RWPE1 (cell line): Measurements from ENCODE around the gene KRT13.

Source experiments
- CTCF ChIA-PET: fragments of 350-600 bp; sonication (Branson Sonifier 250); formaldehyde crosslinking; extraction: SDS; loops from one replicate; lab custom pipeline; 2021; lab: Yijun Ruan, JAX
- POLR2A ChIA-PET: fragments of 400-600 bp; formaldehyde crosslinking; extraction: SDS; loops from one replicate; lab custom pipeline; 2020; ENCODE audit warnings: antibody characterized with exemption; ENCODE audit not compliant: low non-redundant PET; lab: Yijun Ruan, JAX
- DNase-seq: peaks from one replicate; pipeline ENCODE4 v3.0.0; 2012; ENCODE audit warnings: low spot score
- H3K27ac ChIP-seq: fragments of 450-650 bp; 2 replicates; pipeline ENCODE4 v1.5.1; 2017
- CTCF ChIP-seq: fragments of 450-650 bp; conservative IDR thresholded peaks from 2 replicates; pipeline ENCODE4 v1.5.1; 2017; ENCODE audit warnings: low read depth, mild to moderate bottlenecking

Gene KRT13

DNA sequence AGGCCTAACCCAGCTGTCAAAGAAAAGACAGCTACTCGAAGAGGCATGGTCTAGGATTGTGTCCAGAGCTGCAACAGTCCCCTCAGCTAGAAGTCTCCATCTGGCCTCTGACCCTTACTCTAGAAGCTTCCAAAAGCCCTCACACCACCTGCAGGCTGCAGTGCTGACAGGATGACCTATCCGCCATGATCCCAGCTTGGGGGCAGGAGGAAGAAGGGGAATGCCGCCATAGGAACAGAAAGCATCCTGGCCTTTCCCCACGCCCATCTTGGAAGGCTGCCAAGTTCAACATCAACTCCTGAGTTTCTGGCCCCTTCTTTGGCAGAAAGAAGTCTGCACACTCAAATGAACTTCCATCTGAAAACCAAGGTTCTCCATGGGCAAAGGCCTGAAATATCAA lies 12.6 kb downstream of the KRT13 start:
- CTCF ChIA-PET: no interaction called here
- no peak for TF ChIP-seq CTCF

DNA sequence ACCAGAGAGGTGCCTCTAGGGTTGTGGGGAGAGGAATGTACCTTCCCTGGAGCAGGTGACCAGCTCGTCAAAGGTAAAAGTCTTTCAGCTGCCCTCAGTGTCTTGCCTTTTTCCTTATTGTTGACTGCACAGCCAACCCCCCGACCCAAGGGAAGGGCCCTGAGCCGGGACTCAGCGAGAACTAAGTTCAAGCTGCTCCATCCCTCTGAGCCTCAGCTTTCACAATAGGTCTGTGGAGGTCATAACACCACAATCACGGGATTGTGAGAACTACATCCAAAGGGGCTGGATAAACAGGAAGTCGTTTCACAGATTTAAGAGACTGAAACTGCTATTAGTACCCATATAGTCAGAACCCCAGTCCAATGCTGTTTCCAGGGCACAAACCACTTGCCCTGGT lies 13.1 kb downstream of the KRT13 start:
- no peak overlapping the region for H3K27ac ChIP-seq
- POLR2A ChIA-PET: no interaction called here
- CTCF ChIA-PET: interaction anchor here (0.7 kb wide), 1 partner anchor 171 kb away, joined by 3 read pairs; no protein-coding TSS in a partner anchor
- no peak for DNase-seq
- TF ChIP-seq CTCF: no peak

More for the DNA sequence above, 12.6 kb downstream of the KRT13 start:
- POLR2A ChIA-PET: no interaction called here
- no peak for DNase-seq
- H3K27ac ChIP-seq: no peak overlapping the region

- no peak for DNase-seq
- TF ChIP-seq CTCF: no peak
- H3K27ac ChIP-seq: no peak overlapping the region
- CTCF ChIA-PET: no interaction called here
- POLR2A ChIA-PET: no interaction called here
Observed at GRCh38 chr17:41491476-41491875, 13.9 kb downstream of the KRT13 start.

DNA sequence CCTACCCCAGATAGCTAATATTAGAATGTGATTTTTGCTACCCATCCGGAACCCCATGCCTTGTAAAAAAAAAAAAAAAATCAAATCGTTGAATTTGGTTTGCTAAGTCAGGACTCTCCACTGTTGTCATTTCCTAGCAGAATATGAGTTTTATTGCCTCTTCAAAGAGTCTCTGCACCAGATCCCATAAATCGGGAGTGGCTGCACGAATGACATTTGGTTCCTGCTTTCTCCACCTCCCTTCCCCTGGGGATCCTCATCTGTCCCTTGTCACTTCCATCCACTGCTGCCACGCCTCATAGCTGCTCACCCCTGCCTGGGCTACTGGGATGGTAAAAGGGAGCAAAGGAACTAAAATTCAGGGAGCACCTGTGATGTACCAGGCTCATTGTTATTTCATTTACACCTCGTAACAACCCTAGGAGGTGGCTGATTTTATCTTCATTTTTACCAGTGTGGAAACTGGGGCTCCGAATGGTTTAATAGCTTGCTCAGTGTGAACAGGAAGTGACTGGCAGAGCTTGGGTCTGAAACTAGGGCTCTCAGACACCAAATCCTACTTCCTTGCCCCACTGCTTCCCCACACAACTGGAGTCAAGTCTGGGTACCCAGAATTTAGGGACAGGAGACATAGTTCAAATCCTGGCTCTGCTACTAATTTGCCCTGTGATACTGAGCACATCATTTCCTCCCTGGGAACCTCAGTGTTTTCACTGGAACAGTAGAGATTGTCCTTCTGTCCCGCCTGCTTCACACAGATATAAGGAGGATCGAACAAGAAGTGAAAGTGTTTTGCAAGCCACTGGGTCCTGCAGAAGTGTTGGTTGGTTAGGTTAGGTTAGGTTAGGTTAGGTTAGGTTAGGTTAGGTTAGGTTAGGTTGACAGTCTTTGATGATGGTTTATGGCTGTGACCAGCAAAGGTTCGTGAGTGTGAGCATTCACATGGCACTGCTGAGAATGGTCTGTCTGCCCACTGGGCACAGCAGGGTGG lies 15.1 kb downstream of the KRT13 start:
- ChIA-PET POLR2A (no interaction called here), CTCF (interaction anchor here (0.6 to 1.5 kb wide), 2 partner anchors 59 to 168 kb away, joined by 3 to 4 read pairs; no protein-coding TSS in a partner anchor)
- no peak for TF ChIP-seq CTCF
- H3K27ac ChIP-seq: no peak overlapping the region
- DNase-seq: no peak

GRCh38 chr17:41489531-41489930 lies 15.9 kb downstream of the KRT13 start, which contains the start of gene KRT36:
TSS of gene KRT36 (minus strand) at chr17:41489910. CDS start at chr17:41489864, 46 bp downstream.
- ChIA-PET CTCF (interaction anchor here (1.5 kb wide), 1 partner anchor 59 kb away, joined by 4 read pairs; no protein-coding TSS in a partner anchor), POLR2A (no interaction called here)
- no peak for TF ChIP-seq CTCF
- H3K27ac ChIP-seq: no peak within 1 kb of the TSS
- DNase-seq: no peak

DNA sequence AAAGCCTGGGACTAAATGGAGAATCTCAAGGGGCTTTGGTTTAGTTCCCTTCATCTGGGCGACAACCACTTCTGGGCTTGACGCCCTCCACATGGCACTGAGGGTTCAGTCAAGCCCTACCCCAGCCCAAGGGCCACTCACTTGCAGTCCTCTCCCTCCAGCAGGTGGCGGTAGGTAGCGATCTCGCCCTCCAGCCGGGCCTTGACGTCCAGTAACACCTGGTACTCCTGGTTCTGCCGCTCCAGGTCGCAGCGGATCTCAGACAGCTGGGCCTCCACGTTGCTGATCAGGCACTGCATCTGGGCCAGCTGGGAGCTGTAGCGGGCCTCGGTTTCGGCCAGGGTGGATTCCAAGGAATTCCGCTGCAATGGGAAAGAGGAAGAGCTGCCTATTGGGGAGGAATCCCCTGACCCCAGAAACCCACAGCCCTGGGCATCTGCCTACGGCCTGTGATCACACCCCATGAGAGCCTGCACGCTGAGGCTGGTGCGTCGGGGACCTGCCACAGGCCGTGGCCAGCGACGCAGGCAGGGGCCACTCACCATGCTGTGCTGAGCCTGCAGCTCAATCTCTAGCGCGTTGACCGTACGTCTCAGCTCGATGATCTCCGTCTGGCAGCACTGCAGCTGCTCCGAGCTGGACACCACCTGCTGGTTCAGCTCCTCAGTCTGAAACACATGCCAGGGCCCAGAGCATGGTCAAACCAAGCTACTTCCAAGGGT lies 18.4 kb downstream of the KRT13 start:
- CTCF ChIA-PET: interaction anchor here (0.7 to 1.6 kb wide), 3 partner anchors 14 to 164 kb away, joined by 3 read pairs; no protein-coding TSS in a partner anchor
- H3K27ac ChIP-seq: no peak overlapping the region
- no peak for DNase-seq
- TF ChIP-seq CTCF: no peak; the same call in 1 of the 2 replicates
- POLR2A ChIA-PET: no interaction called here
